Astrocyte (in vitro differentiated cells and primary cell): ENCODE results near the gene OR4D9.
"Not testable (repeated sequence)": the region's sequence is repeated elsewhere in the genome, so short reads cannot be mapped to it uniquely, and the experiment has no call there.

Experiments used
- CTCF ChIP-seq: IDR thresholded peaks from 2 replicates; pipeline ENCODE4 v1.5.1; 2011; ENCODE audit warnings: low read depth, mild to moderate bottlenecking, inconsistent platforms, low read length, moderate library complexity; ENCODE audit not compliant: insufficient read depth
- EZH2 ChIP-seq: IDR thresholded peaks from 2 replicates; pipeline ENCODE4 v1.6.1; 2012; ENCODE audit warnings: mild to moderate bottlenecking, low read length, inconsistent platforms; ENCODE audit not compliant: insufficient read depth

- not testable (repeated sequence) for TF ChIP-seq CTCF, EZH2
These were observed 8.8 kb downstream of the OR4D9 start for GRCh38 chr11:59520139-59520538.
